KMS-11 (cell line): ENCODE results near the gene SMCO1.
"Not testable (repeated sequence)": the region's sequence is repeated elsewhere in the genome, so short reads cannot be mapped to it uniquely, and the experiment has no call there.

Experiments
- H2AFZ ChIP-seq: fragments of 200-600 bp; sonication (generic); 2 replicates; pipeline ENCODE4 v1.6.1; 2016; ENCODE audit warnings: antibody characterized with exemption, mixed run types, low read depth
- H3K27ac ChIP-seq: fragments of 200-600 bp; sonication (generic); 2 replicates; pipeline ENCODE4 v1.6.1; 2016; ENCODE audit warnings: mild to moderate bottlenecking, mixed run types
- H3K27me3 ChIP-seq: fragments of 200-600 bp; sonication (generic); 2 replicates; pipeline ENCODE4 v1.6.1; 2017; ENCODE audit warnings: mild to moderate bottlenecking, low read depth, mixed run types, moderate library complexity; ENCODE audit not compliant: insufficient read depth
- H3K36me3 ChIP-seq: fragments of 200-600 bp; sonication (generic); 2 replicates; pipeline ENCODE4 v1.6.1; 2017; ENCODE audit warnings: mild to moderate bottlenecking, mixed run types; ENCODE audit not compliant: insufficient read depth
- H3K4me1 ChIP-seq: fragments of 200-600 bp; sonication (generic); 2 replicates; pipeline ENCODE4 v1.6.1; 2016; ENCODE audit warnings: mild to moderate bottlenecking, low read depth, mixed run types; ENCODE audit not compliant: poor library complexity, severe bottlenecking
- H3K4me2 ChIP-seq: fragments of 200-600 bp; sonication (generic); 2 replicates; pipeline ENCODE4 v1.7.0; 2016; ENCODE audit warnings: mild to moderate bottlenecking, mixed run types
- H3K4me3 ChIP-seq: fragments of 200-600 bp; sonication (generic); IDR thresholded peaks from 2 replicates; pipeline ENCODE4 v1.6.1; 2017; ENCODE audit warnings: low read depth, low read length, mixed read lengths; ENCODE audit not compliant: insufficient read depth
- H3K79me2 ChIP-seq: fragments of 200-600 bp; sonication (generic); 2 replicates; pipeline ENCODE4 v1.6.1; 2016; ENCODE audit warnings: low read depth, mixed run types; ENCODE audit not compliant: insufficient read depth
- H3K9ac ChIP-seq: fragments of 200-600 bp; sonication (generic); 2 replicates; pipeline ENCODE4 v1.6.1; 2016; ENCODE audit warnings: mild to moderate bottlenecking, mixed run types
- H4K20me1 ChIP-seq: fragments of 200-600 bp; sonication (generic); 2 replicates; pipeline ENCODE4 v1.6.1; 2016; ENCODE audit warnings: mild to moderate bottlenecking, mixed run types; ENCODE audit not compliant: insufficient read depth
- CTCF ChIP-seq: fragments of 200-600 bp; sonication (generic); conservative IDR thresholded peaks from 2 replicates; pipeline ENCODE4 v1.6.1; 2017; ENCODE audit warnings: low read depth, mild to moderate bottlenecking, antibody characterized with exemption, low read length, moderate library complexity, mixed read lengths

The SMCO1 gene

GRCh38 chr3:196463478-196463756 is 51.7 kb downstream of the SMCO1 start:
- Histone ChIP-seq H2AFZ (no peak overlapping the region), H3K79me2 (no peaks in the 10 kb centered on the region), H3K4me1 (no peaks in the 10 kb centered on the region), H3K9ac (no peak overlapping the region), H3K27ac (no peak overlapping the region), H3K36me3 (no peaks in the 10 kb centered on the region), H3K4me3 (no peak overlapping the region), H3K4me2 (no peak overlapping the region), H4K20me1 (no peaks in the 10 kb centered on the region), H3K27me3 (no peaks in the 10 kb centered on the region)
- no peak for TF ChIP-seq CTCF

DNA sequence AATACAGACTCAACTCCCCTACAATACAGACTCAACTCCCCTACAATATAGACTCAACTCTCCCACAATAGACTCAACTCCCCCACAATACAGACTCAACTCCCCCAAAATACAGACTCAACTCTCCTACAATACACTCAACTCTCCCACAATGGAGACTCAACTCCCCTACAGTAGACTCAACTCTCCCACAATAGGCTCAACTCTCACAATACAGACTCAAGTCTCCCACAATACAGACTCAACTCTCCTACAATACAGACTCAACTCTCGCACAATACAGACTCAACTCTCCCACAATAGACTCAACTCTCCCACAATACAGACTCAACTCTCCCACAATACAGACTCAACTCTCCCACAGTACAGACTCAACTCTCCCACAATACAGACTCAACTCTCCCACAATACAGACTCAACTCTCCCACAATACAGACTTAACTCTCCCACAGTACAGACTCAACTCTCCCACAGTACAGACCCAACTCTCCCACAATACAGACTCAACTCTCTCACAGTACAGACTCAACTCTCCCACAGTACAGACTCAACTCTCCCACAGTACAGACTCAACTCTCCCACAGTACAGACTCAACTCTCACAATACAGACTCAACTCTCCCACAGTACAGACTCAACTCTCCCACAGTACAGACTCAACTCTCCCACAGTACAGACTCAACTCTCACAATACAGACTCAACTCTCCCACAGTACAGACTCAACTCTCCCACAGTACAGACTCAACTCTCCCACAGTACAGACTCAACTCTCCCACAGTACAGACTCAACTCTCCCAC is 52.3 kb downstream of the SMCO1 start:
- H3K27me3 ChIP-seq, H3K9ac ChIP-seq, H3K4me2 ChIP-seq, H3K27ac ChIP-seq, H3K4me3 ChIP-seq, H3K4me1 ChIP-seq, H3K36me3 ChIP-seq, H4K20me1 ChIP-seq, H3K79me2 ChIP-seq, H2AFZ ChIP-seq: not testable (repeated sequence)

DNA sequence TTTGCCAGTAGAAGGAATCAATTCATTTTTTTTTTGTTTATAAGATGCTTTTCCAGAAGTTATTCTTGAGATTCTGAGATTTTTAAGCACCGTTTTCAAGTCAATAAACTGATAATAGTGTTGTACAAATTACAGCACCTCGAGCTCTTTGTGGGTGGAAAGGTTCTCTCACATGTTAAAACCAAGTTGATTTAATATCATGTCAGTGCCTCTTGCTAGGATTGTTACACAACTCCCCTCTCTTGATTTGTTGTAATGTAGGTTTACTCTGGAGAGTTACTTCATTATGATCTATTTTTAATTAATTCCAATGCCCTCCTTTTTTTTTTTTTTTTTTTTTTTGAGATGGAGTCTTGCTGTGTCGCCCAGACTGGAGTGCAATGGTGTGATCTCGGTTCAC is 57.1 kb downstream of the SMCO1 start:
- H3K79me2 ChIP-seq = no peaks in the 10 kb centered on the region
- H3K36me3 ChIP-seq = no peaks in the 10 kb centered on the region
- no peak overlapping the region for H3K9ac ChIP-seq
- no peak for TF ChIP-seq CTCF
- no peaks in the 10 kb centered on the region for H4K20me1 ChIP-seq
- no peaks in the 10 kb centered on the region for H3K4me1 ChIP-seq
- no peak overlapping the region for H3K27ac ChIP-seq
- H3K4me2 ChIP-seq = no peak overlapping the region
- no peak overlapping the region for H3K4me3 ChIP-seq
- H3K27me3 ChIP-seq = no peaks in the 10 kb centered on the region
- no peak overlapping the region for H2AFZ ChIP-seq

GRCh38 chr3:196457470-196457869 is 57.7 kb downstream of the SMCO1 start:
- H3K9ac ChIP-seq, H3K4me3 ChIP-seq, H4K20me1 ChIP-seq, H3K36me3 ChIP-seq, H3K79me2 ChIP-seq, H3K27me3 ChIP-seq, H3K27ac ChIP-seq, H3K4me1 ChIP-seq, H2AFZ ChIP-seq, H3K4me2 ChIP-seq: not testable (repeated sequence)
